ENCODE data around the gene HCFC1R1.
"Not testable (repeated sequence)": the region's sequence is repeated elsewhere in the genome, so short reads cannot be mapped to it uniquely, and the experiment has no call there.

Gene HCFC1R1

DNA sequence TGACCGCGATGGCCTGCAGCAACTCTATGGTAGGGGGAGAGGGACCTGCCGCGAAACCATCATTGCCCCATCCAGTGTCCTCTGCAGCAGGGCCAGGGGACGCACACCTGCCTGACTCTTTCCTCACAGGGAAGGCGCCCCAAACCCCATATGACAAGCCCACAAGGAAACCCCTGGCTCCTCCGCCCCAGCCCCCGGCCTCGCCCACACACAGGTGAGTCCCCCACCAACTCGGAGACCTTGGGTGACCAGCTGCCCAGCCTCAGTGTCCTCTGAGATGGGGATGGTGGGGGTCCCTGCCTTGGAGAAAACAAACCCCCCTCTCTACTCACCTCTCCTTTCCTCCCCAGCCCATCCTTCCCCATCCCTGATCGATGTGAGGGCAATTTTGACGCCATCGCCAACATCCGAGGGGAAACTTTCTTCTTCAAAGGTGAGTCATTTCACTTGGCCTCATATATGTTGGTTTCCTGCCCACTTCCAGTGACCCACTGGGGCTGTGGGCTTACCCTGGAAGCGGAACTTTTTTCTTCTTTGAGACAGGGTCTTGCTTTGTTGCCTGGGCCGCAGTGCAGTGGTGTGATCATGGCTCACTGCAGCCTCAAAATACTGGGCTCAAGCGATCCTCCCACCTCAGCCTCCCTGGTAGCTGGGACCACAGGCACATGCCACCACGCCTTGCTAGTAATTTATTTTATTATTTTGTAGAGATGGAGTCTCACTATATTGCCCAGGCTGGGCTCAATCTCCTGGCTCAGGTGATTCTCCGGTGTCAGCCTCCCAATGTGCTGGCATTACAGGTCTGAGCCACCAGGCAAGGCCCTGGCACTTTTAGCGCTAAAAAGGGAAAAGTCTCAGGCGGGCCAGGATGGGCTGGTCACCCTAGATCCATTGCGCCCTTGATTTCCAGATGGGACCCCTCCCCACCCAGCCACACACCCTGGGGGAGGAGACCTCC is 33.7 kb upstream of the HCFC1R1 start:
- no peak for DNase-seq (ENCODE audit: low read depth)

DNA sequence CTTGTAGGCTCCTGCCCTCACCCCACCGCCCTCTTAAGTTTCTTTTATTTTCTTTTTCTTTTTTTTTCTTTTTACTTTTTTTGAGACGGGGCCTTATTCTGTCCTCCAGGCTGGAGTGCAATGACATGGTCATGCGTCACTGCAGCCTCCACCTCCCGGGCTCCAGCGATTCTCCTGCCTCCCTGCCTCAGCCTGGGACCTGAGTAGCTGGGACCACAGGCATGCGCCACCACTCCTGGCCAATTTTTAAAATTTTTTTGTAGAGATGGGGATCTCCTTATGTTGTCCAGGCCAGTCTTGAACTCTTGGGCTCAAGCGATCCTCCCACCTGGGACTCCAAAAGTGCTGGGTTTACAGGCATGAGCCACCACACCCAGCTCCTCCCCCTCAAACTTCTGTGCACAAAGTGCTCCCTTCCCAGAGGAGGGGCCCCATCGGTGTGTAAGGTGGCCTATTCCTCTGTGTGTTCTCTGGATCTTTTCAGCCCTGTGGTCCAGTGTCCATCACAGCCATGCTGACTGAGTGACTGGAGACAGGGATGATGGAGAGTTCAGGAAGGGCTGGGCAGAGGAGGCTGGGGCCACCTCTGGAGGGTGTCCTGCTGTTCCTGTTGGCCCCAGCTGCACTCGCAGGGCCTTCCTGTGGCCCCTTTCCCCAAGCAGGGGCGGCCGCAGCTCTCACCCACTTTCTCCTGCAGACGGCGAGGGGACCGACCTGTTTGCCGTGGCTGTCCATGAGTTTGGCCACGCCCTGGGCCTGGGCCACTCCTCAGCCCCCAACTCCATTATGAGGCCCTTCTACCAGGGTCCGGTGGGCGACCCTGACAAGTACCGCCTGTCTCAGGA is 32.8 kb upstream of the HCFC1R1 start:
- no peak for DNase-seq (ENCODE audit: low read depth)

DNA sequence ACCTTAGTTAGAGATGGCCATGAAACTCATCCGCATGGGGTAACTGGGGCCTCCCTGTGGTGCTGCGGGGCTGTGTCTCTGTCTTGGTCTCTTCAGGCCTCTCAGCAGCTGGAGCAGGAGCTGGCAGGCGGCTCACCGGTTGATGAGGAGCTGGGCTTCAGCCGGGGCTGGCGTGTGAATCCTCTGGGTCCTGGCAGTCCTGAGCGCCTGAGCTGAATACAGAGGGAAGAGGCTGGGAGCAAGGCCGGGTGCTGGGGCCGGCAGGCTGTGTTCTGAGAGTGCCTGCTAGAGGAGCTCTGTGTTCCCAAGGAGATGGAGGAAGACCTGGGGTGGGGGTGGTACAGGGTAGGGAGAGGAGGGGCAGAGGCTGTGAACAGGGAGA is 32.0 kb upstream of the HCFC1R1 start:
- DNase-seq (ENCODE audit: low read depth), result not testable (repeated sequence)

DNA sequence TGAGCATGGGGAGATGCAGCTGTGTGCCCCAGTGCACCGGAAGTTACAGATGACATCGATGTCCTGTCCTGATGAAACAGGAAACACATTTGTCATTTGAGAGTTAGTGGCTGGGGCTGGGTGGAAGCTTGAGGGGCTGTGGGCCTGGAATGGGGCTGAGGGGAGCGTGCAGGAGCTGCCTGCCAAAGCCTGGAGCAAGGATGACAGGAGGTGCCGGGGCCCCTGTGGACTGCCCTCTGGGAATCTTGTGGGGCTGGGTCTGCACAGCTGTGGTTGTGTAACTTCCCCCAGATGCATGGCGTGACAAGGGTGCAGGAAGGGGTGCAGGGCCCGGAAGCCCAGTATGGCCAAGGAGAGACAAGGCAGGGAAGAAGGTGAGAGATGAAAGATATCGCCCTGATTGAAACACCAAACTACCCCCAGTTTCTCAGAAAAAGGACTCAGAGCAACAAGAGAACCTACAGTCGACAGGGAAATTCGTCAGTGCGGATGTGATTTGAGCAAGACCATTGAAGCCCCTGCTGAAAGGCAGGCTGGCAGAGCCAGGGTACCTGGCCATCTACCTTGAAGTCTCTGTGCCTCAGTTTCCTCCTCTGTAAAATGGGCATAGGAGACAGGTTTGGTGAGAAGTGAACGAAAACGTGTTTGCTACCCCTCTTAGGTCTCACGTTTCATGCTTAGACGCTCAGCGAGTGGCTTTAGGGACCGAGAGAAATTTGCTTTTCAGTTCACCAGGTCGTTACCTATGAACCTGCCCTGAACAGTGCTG is 31.4 kb upstream of the HCFC1R1 start:
- DNase-seq (ENCODE audit: low read depth), result no peak

DNA sequence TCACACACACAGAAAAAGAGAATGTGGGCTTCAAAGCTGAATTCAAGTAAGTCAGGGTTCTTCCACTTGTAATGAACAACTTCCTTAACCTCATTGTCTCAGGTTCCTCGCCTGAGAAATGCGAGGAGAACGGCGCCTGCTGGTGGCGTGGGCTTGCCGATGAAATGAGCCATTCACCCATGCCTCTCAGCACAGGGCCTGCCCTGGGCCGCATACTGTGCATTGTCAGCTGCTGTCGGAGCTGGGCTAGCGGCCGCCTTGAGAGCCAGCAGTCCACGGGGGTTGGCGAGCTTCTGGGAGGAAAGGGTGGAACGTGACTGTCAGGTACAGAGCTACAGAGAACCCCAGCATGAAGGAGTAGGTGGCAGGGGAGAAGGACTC is 29.6 kb upstream of the HCFC1R1 start:
- DNase-seq (ENCODE audit: low read depth), result not testable (repeated sequence)

DNA sequence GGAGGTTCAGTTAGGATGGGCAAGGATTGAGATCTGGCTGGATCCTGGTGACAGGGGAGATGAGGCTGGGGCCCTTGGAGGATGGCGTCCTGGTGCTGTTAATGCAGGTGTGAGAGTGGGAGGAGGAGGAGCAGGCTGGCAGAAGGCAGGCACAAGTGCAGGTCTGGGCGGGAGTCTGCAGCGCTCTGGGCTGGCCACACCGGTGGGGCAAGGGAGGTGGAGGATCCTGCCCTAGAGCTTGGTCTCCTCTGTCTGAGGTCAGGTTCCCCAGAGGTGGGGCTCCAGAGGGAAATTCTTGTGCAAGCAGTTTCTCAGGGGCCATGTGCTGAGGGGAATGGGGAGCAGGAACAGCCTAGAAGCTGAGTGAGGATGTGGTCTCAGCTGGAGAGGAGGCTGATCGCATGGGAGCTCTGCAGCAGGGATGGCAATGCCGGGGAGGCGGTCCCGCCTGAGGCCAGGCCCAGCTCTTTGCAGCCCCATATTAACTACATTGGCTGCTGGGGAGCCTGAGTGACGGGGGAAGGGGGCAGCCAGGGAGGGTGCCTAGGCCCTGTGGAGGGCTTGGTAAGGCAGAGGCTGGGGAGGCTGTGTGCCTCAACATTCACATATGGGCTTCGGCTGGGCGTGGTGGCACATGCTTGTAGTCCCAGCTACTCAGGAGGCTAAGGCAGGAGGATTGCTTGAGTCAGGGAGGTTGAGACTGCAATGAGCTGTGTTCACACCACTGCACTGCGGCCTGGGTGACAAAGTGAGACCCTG is 29.0 kb upstream of the HCFC1R1 start:
- DNase-seq (ENCODE audit: low read depth), result not testable (repeated sequence)

DNA sequence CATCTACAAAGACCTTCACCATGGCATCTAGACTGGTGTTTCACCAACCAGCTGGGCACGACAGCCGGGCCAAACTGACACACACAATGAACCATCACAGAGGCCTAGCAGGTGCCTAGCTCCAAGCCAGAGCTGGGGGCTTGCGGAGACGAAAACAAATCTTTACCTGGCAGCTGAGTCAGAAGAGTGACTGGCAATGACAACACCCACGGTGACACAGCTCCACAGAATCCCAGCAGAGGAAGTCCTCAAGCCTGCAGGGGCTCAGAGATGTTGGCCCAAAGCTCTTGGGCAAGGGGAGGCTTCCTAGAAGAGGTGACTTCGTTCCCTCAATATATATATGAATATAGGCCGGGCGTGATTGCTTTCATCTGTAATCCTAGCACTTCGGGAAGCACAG is 27.8 kb upstream of the HCFC1R1 start:
- DNase-seq (ENCODE audit: low read depth), result no peak

DNA sequence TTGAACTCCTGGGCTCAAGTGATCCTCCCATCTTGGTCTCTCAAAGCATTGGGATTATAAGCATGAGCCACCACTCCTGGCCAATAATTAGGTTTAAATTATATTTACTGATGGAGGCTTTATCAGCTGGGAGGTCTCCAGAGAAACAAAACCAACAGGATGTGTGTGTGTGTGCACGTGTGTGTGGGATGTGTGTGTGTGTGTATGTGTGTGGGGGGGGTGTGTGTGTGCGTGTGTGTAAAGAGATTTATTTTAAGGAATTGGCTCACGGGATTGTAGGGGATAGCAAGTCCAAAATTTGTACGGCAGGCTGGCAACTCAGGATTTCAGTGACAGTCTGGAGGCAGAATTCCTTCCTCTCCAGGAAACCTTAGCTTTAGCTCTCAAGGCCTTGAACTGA is 27.3 kb upstream of the HCFC1R1 start:
- no peak for DNase-seq (ENCODE audit: low read depth)

DNA sequence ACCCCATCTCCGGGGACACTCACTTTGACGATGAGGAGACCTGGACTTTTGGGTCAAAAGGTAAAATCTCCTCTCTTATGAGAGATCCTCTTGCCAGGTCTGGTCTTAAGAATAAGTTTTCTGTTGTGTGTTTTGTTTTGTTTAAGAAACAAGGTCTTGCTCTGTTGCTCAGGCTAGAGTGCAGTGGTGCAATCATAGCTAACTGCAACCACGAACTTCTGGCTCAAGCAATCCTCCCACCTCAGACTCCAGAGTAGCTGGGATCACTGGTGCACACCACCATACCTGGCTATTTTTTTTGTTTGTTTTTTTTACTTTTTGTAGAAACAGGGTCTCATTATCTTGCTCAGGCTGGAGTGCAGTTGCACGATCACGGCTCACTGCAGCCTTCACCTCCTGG is 26.7 kb upstream of the HCFC1R1 start:
- DNase-seq (ENCODE audit: low read depth), result no peak

DNA sequence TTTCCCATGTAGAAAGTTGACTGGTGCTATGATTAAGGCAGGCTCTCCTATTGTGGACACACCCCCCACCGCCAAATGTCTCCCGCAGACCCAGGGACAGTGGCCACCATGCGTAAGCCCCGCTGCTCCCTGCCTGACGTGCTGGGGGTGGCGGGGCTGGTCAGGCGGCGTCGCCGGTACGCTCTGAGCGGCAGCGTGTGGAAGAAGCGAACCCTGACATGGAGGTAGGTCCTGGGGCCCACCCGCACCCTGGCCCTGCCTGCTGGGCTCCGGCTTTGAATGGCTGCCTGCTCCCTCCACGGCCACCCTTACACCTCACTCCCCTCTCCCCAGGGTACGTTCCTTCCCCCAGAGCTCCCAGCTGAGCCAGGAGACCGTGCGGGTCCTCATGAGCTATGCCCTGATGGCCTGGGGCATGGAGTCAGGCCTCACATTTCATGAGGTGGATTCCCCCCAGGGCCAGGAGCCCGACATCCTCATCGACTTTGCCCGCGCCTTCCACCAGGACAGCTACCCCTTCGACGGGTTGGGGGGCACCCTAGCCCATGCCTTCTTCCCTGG is 26.3 kb upstream of the HCFC1R1 start:
- DNase-seq (ENCODE audit: low read depth), result no peak

DNA sequence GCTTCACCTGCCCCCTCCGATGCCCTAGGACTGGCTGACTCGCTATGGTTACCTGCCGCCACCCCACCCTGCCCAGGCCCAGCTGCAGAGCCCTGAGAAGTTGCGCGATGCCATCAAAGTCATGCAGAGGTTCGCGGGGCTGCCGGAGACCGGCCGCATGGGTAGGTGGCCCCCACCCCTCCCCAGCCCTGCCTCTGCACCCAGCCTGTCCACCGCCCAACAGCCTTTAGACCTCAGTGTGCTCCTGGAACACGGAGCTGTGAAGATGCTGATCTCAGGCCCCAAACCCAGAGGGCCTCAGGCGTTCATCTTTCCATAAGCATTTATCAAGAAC is 23.6 kb upstream of the HCFC1R1 start:
- no peak for DNase-seq (ENCODE audit: low read depth)

DNA sequence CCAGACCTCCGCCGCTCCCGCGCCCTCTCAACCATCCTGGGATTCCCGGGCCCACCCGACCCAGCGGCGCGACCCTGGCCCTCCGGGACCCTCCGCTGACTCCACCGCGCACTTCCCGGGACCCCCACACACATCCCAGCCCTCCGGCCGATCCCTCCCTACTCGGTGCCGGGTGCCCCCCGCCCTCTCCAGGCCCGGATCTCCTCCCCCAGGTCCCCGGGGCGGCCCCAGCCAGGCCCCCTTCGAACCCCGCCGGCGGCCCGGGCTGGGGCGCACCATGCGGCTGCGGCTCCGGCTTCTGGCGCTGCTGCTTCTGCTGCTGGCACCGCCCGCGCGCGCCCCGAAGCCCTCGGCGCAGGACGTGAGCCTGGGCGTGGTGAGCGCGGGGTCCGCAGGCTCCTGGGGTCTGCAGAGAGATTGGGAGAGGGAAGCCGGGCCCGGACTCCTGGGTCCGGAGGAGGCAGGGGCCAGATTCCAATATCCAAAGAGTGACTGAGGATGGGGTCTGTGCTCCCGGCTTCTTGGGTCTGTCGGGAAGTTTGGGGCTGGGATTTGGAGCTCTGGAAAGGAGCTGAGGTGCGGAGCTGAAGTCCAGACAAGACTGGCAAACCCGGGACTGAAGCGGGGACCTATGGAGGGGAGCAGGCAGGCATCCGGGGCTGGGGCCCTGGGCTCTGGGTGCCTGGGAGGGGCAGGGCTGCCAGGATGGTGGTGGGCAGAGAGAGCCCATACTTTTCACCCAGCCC is 23.1 kb upstream of the HCFC1R1 start:
- DNase-seq (ENCODE audit: low read depth), result no peak

DNA sequence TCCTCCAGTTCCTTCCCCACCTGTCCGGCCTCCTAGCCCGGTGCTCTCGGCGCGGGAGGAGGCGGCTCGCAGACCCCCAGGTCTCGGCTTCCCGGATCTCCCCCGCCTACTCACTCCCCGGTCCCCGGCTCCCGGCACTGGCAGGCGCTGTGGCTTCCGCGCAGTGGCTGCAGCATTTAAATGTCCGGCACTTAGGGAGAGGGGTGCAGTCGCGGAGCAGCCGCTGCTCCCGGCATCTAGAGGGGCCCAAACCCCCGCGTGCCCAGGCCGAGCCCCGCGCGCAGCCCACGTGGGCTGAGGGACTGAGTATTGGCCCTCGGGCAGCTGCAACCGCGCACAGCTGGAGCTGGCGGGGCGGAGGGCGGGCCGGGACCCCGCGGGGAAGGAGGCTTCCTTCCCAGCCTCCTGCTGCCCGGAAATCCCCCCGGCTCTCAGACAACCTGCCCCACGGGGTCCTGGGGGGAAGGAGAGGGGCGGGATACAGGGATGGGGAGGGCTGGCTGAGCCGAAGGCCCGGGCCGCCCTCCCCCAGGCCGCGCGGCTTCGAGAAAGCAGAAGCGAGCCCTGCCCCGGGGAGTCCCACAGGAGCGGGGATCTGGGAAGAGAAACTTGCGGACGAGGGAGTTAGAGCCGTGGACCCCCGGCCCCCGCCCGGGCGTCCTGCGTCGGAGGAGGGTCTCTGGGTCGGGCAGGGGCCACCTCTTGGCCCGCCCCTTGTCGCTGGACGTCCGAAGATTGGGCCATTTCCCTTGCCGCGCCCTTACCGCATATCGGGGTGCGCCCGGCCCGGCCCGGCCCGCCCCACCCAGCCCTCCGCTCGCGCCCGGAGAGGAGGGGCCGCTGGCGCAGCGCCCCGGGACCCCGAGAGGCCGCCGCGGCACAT is 22.3 kb upstream of the HCFC1R1 start, which contains the start of gene MMP25:
TSS of gene MMP25 (plus strand) at position 804 of the 883 bp plus-strand sequence. CDS start 357 bp downstream, outside the sequence.
- no peak for DNase-seq (ENCODE audit: low read depth)

DNA sequence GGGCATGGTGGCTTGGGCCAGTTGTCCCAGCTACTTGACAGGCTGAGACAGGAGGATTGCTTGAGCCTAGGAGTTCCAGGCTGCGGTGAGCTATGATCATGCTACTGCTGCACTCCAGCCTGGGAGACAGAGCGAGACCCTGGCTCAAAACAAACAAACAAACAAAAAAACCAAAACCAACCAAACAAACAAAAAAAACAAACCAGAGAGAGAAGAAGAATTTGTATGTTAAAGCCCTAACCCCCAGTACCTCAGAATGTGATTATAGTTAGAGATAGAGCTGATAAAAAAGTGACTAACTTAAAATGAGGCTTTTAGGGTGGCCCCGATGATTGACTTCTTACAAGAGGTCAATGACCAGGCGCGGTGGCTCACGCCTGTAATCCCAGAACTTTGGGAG is 21.0 kb upstream of the HCFC1R1 start:
- DNase-seq (ENCODE audit: low read depth), result no peak

DNA sequence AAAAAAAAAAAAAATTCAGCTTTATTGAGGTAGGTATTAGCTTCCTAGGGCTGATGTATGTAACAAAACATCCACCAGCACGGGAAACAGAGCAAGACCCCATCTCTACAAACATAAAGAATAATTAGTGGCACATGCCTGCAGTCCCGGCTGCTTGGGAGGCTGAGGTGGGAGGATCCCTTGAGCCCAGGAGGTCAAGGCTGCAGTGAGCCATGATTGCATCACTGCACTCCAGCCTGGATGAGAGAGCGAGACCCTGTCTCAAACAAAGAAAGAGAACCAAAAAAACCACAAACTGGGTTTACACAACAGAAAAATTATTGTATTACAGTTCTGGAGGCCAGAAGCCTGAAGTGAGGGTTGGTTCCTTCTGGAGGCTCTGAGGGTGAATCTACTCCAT is 18.6 kb upstream of the HCFC1R1 start:
- no peak for DNase-seq (ENCODE audit: low read depth)

DNA sequence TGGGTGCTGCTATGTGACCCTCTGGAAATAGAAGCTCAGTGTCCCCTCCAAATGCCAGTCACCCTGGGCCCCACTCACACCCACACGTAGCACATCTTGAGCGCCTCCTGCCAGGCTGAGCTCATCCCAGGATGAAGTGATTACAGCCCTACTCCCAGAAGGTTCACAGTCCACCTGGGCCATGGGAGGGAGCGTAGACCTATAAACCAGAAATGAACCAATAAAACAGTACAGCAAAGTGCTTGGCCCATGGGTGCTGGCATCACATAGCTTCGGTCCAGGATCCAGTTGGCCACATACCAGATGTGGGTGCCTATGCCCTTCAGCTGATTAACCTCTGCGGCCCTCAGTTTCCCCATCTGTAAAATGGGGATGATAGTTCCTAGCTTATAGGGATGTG is 15.2 kb upstream of the HCFC1R1 start:
- no peak for DNase-seq (ENCODE audit: low read depth)

DNA sequence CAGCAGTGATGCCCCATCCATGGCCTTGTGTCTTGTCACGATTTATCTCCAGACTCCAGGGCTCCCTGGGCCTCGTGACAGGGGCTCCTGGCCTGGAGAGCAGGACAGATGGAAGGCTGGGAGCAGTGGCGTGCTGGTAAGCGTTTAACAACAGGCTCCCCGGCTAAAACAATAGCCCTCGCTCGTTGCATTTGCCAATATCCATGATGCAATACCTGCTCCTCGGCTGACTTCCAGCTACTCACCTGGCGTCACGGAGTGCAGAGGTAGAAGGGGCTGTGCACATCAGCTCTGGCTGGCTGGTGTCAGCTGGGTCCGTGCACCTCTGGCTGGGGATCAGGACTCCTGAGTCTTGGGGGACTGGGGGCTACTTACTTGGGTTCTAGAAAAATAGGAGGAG is 14.5 kb upstream of the HCFC1R1 start:
- no peak for DNase-seq (ENCODE audit: low read depth)

DNA sequence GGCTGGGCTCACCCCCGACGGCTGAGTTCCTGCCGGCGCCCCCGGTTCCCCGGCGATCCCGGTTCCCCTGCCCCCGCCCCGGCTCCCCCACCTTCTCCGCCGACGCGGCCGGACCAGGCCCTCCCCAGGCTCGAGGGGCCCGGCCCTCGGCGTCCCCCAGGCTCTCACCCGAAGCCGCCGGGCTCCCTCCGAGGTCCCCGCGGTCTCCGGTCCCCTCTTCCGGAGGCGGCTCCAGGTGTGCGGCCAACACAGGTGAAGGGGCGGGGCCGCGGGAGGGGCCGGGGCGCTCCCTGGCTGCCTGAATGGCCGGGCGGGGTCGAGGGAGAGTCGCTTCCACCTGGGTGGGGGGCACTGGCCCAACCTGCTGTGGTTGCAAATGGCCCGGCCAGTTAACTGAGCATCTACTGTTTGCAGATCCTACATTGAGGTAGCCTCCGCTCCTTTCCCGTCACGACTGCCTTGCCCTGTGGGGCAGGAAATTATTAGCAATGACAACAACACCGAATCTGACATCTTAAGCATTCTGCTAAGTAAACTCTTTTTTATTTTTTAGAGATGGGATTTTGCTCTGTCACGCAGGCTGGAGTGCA is 13.1 kb upstream of the HCFC1R1 start, which contains the start of gene BICDL2:
TSS of gene BICDL2 (minus strand) at position 219 of the 590 bp plus-strand sequence. CDS start 1,448 bp downstream, outside the sequence.
- no peak for DNase-seq (ENCODE audit: low read depth)

All from HS-5 (cell line).